ENCODE measurements around the gene WWC2. TPM values are rescaled to one million over a fixed set of nuclear protein-coding genes. Genes with fewer than 3 reads are reported as not detected.

The WWC2 gene
- total RNA-seq, 4 donors from 2014 or later, result 33.7 to 48.3 (median 42.9) TPM

GRCh38 chr4:183260491-183261151 lies 161.6 kb downstream of the WWC2 start:
- no peak for TF ChIP-seq CTCF (IDR thresholded peaks at IDR 0.05)
- ATAC-seq (ENCODE audit: low FRiP score), result no peak

GRCh38 chr4:183261953-183262775 lies 163.1 kb downstream of the WWC2 start:
- DNase-seq (ENCODE audit: low spot score), result peak; percentile 84
- ATAC-seq (ENCODE audit: low FRiP score), result peak; percentile 91
- TF ChIP-seq CTCF (IDR thresholded peaks at IDR 0.05), result peak in 2 of 3 donors; percentile 40 to 62

More at GRCh38 chr4:183260491-183261151, 161.6 kb downstream of the WWC2 start:
- DNase-seq (ENCODE audit: low spot score), result no peak

- no peak for TF ChIP-seq CTCF (IDR thresholded peaks at IDR 0.05)
- no peak for ATAC-seq (ENCODE audit: low FRiP score)
- DNase-seq (ENCODE audit: low spot score), result no peak
Observed at GRCh38 chr4:183262776-183263100, 163.7 kb downstream of the WWC2 start.

GRCh38 chr4:183263787-183264386 lies 164.8 kb downstream of the WWC2 start:
- ATAC-seq (ENCODE audit: low FRiP score), result no peak
- DNase-seq (ENCODE audit: low spot score), result no peak
- TF ChIP-seq CTCF (IDR thresholded peaks at IDR 0.05), result no peak

GRCh38 chr4:183264614-183265013 lies 165.6 kb downstream of the WWC2 start:
- no peak for TF ChIP-seq CTCF (IDR thresholded peaks at IDR 0.05)
- DNase-seq (ENCODE audit: low spot score), result no peak
- no peak for ATAC-seq (ENCODE audit: low FRiP score)

GRCh38 chr4:183266371-183266770 lies 167.3 kb downstream of the WWC2 start:
- ATAC-seq (ENCODE audit: low FRiP score), result no peak

More at GRCh38 chr4:183266371-183266770, 167.3 kb downstream of the WWC2 start:
- DNase-seq (ENCODE audit: low spot score), result no peak
- no peak for TF ChIP-seq CTCF (IDR thresholded peaks at IDR 0.05)
